HL-60 (cell line): Measurements from ENCODE around the gene AGAP1.

Experiments
- CTCF ChIP-seq: IDR thresholded peaks from one replicate; pipeline ENCODE4 v1.5.1; 2011; ENCODE audit warnings: low read length, control low read depth, inconsistent platforms; ENCODE audit not compliant: insufficient read depth
- POLR2AphosphoS5 ChIP-seq: IDR thresholded peaks from 2 replicates; pipeline ENCODE4 v1.6.1; 2012; ENCODE audit warnings: low read depth
- REST ChIP-seq: IDR thresholded peaks from 2 replicates; pipeline ENCODE4 v1.6.1; 2012; ENCODE audit warnings: low read depth; ENCODE audit not compliant: insufficient replicate concordance
- SPI1 ChIP-seq: IDR thresholded peaks from 2 replicates; pipeline ENCODE4 v1.6.1; 2012; ENCODE audit warnings: low read depth, mild to moderate bottlenecking, borderline replicate concordance

GRCh38 chr2:235634435-235635158, 140.8 kb downstream of the AGAP1 start:
- TF ChIP-seq CTCF = no peak
- no peak for TF ChIP-seq REST
- no peak for TF ChIP-seq SPI1
- no peak for TF ChIP-seq POLR2AphosphoS5
